ENCODE results near the gene CALM1.

CALM1 gene

DNA sequence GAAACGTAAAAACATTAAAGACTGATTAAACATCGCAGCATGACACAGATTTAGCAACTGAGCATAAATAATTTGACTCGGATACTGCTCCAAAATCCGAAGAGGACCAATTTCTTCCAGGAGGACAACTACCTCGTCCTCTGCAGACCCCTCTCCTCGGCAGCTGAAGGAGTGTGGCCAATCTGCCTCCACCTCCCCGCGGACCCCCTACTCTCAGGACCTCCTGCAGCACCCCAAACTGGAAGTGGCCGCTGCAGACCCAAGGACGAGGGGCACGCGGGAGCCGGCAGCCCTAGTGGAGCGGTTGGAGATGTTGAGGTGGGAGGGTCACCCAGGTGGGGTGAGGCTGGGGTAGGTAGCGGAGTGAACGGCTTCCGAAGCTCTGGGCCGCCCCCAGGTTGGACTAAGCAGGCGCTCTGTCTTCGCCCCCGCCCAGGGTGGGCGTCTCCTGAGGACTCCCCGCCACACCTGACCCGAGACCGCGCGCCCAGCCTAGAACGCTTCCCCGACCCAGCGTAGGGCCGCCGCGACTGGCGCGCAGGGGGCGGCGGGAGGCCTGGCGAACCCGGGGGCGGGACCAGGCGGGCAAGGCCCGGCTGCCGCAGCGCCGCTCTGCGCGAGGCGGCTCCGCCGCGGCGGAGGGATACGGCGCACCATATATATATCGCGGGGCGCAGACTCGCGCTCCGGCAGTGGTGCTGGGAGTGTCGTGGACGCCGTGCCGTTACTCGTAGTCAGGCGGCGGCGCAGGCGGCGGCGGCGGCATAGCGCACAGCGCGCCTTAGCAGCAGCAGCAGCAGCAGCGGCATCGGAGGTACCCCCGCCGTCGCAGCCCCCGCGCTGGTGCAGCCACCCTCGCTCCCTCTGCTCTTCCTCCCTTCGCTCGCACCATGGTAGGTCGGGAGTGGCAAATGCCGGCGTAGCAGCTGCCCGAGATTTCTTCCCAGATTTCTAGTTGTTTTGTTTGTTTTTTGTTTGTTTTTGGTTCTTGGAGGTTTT, at the start of gene CALM1:
Gene CALM1 (plus strand): TSS at position 689 of the 999 bp plus-strand sequence. CDS start 202 bp downstream, at position 891.
- DNase-seq (ENCODE audit: low read depth in 3 of 3, low spot score in 1 of 3): peak; percentile 94 to 97 (median 96)

DNA sequence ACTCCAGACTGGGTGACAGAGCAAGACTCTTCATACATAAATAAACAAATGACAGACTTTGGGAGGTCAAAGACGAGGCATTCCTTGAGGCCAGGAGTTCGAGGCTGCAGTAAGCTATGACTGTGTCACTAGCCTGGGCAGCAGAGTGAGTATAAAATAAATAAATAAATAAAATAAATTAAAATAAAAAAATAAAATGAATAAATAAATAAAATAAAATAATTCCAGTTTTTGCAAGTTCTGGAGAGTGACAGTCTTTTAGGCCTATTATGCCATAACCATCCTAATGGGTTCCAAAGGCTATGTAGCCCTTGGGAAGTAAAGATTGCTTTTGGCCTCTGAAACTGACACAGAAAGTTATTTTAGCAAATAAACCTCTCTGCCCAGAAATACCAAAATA, 48.6 kb upstream of the CALM1 start:
- DNase-seq (ENCODE audit: low read depth in 3 of 3, low spot score in 1 of 3): no peak

DNA sequence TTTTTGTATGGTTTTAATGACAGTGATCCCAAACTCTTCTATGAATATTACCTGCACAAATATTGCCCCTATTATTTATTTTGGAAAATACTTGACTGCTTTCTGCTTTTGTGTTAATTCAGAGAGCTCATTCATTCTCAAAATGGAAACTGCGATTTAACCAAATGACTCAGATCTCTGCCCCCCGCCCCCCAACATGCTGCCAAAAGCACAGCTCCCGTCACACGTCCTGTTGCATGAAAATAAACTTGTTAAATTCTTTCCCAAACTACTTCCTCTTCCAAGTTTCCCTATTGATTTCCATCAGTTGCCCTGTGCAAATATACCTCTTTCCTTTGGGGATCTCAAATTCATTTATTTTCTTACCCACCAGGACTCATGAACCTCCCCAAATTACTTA, 47.1 kb upstream of the CALM1 start:
- no peak for DNase-seq (ENCODE audit: low read depth in 3 of 3, low spot score in 1 of 3)

DNA sequence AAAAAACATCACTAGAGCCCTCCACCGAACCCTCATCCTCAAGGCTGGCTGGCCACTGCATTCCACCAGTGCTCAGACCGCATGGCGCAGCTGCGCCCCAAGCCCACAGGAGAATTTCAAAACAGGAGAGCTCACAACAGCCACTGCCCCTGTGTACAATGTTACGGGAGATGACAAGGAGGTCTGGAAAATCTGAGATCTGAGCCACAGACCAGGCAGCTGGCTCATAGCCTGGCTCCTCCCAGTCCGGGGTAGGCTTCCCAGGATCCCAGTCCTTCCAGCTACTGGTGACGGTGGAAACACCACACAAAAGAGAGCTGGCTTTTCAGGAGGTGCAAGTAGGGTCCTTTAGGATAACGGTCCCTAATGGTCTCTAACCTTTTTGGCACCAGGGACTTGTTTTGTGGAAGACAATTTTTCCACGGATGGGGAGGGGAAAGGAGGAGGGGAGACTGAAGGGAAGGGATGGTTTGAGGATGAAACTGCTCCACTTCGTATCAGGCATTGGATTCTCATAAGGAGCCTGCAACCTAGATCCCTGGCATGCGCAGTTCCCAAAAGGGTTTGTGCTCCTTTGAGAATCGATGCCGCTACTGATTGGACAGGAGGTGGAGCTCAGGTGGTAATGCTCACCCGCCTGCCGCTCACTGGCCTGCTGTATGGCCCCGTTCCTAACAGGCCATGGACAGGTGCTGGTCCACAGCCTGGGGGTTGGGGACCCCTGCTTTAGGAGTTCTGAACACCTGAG, 42.1 kb upstream of the CALM1 start:
- DNase-seq (ENCODE audit: low read depth in 3 of 3, low spot score in 1 of 3): no peak

DNA sequence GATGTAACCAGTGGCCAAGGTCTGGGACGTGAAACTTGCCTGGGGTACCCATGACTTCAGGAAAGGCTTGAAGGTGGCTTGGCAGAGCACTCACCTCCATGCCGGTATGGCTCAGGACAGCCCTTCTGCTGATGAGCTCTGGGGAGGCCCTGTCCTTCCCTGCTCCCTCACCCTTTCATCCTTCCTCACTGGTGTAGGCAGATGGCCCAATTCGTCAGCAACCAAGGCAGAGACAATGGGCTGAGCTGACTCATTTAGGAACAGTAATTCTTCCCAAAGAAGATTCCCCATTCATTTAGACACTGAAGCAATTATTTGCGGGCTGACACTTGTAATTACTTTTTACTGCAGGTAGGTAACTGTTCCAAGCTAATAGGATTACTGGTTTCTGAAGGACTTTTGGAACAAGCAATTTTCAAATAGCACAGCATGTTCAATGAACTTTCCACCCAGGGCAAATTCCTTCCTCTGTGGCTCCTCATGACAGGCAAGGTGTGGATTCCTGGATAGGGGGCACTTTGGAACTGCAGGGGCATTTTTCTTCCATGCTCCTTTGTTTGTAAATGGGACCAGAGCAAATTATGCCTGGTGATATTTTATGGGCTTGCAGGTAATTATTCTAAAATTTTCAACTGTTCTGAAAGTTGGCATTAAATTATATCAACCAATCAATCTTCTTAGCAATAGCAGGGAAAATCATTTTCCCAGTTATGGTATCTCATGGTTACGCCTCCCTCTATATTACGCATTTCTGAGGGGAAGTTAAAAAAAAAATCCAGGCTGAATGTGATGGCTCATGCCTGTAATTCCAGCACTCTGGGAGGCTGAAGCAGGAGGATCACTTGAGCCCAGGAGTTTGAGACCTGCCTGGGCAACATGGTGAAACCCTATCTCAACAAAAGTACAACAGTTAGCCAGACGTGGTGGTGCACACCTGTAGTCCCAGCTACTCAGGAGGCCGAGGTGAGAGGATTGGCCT, 41.0 kb upstream of the CALM1 start:
- no peak for DNase-seq (ENCODE audit: low read depth in 3 of 3, low spot score in 1 of 3)

DNA sequence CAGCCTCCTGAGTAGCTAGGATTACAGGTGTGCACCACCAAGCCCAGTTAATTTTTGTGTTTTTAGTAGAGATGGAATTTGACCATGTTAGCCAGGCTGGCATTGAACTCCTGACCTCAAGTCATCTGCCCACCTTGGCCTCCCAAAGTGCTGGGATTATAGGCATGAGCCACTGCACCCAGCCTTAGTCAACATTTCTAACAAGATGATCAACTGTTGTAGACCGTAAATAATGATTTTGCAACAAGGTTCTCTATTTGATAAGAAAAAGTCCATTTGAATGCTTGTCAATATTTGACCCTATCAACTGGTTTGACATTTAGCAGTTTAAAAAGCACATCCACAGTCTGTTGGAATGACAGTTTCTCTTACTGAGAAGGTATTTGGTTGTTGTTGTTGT, 39.9 kb upstream of the CALM1 start:
- DNase-seq (ENCODE audit: low read depth in 3 of 3, low spot score in 1 of 3): no peak

DNA sequence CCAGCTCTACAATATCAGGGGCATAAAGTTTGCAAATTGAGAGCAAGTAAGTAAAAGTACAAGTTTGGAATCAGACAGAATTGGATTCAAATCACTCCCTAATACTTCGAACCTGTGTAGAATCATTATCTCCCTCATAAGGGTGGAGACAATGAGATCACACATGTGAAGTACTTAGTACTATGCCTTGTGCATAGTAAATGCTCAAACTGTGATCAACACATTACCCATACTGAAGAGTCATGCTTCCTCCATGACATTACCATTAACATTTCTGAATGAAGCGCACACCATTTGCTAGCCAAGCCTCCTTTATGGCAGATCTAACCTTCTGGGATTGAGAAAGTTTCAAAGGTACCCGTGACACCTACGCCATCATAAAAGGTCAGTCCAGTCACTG, 38.5 kb upstream of the CALM1 start:
- no peak for DNase-seq (ENCODE audit: low read depth in 3 of 3, low spot score in 1 of 3)

DNA sequence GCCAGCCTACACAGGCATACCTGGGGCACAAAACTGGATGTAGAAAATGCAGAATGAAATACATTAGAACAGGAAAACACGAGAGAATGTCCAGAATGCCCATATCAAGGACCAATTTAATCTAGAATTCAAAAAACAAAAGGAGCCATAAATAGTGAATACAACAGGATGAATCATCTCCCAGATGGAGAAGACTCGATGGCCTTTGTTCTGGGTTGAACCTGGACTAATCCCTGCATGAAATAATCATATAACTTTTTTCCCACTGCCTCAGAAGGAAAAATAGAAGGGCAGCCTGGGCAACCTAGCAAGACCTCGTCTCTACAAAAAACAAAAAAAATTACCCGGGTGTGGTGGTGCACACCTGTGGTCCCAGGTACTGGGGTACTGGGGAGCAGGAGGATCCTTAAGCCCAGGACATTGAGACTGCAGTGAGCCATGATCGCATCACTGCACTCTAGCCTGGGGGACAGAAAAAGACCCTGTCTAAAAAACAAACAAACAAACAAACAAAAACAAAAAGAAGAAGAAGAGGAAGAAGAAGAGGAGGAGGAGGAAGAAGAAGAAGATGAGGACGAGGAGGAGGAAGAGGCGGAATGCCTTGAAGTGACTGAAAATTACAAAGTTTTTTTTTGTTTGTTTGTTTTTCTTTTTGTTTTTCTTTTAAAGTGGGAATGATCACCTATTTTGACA, 34.8 kb upstream of the CALM1 start:
- DNase-seq (ENCODE audit: low read depth in 3 of 3, low spot score in 1 of 3): no peak

DNA sequence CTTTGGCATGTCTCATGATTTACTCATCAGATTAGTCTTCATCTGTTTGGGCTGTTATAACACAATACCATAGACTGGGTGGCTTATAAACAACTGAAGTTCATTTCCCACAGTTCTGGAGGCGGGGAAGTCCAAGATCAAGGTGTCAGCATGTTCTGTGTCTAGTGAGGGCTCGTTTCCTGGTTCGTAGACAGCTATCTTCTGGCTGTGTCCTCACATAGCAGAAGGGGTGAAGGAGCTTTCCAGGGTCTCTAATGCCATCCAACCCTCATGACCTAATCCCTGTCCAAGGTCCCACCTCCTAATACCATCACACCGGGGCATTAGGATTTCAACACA, 34.3 kb upstream of the CALM1 start:
- DNase-seq (ENCODE audit: low read depth in 3 of 3, low spot score in 1 of 3): no peak

DNA sequence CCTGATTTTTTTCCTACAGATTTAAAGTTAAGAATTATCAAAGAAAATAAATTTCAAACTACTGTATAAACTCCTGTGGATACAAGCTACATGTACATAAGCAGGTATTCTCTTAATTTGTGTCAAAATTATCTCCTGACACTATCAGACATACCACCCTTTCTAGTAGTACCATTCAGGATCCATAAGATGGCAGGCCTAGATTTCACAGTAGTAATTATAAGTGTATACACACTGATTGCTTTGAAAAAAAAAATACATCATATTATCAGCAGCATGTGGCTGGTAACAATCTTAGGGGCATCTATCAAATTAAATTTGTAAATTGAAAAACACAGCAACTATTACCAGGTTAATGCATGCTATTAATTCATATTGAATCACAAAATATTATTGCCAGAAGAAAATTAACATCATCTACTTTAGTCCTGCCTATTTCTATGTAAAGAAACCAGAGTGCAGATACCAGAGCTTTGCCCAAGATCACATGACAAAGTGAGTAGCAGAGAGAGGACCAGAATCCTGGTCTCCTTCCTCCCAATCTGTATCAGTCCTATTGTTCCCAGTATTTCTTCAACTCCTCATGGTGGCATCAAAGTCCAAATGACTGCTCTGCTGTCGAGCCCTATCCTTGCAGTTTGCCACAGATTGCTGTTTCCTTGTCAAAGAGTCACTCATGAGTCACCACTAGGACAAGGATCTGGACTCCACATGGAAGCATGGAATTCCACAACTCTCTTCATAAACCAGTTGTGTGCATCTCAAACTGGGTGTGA, 27.7 kb upstream of the CALM1 start:
- no peak for DNase-seq (ENCODE audit: low read depth in 3 of 3, low spot score in 1 of 3)

DNA sequence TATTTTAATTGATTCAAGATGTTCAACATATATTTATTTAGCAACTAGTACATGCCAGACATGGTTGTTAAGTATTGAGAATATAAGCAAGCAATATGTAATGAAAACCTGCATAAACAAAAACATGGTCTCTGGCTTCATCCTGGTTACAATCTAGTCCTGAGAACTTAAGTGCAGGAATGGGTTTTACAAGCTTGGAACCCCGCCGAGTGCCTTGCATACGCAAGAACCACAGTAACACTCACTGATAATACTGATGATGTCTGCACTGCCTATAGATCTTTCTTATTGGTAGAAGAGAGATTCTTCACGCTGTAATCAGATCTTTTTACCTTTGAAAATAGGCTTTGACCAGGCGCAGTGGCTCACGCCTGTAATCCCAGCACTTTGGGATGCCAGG, 22.9 kb upstream of the CALM1 start:
- no peak for DNase-seq (ENCODE audit: low read depth in 3 of 3, low spot score in 1 of 3)

DNA sequence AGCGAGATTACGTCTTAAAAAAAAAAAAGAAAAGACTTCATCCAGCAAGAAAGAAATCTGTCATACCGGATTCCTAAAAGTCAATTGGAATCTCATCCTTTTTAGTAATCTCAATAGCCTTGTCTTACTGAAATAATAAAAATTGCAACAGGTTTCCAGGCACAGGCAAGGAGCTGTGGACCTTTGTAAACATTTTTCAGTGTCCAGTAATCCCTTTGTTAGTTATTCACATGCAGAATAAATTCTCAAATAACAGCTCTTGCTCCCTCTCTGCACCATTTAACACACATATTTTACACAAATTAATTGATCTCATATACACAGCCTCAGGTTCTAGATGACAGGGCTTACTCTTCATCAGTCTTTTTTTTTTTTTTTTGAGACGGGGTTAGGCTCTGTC, 22.0 kb upstream of the CALM1 start:
- no peak for DNase-seq (ENCODE audit: low read depth in 3 of 3, low spot score in 1 of 3)

DNA sequence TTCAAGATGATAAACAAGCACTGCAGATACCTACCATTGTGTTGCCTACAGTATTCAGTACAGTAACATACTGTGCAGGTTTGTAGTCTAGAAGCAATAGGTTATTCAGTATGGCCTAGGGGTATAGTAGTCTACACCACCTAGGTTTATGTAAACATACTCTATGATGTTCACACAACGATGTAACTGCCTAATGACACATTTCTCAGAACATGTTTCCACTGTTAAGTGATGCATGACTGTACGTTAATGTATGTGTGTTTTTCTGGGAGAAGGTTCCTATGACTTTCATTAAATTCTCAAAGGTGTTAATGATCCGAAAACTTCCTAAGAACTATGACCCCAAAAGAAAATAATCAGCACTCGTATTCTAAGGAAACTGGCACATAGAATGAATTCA, 20.9 kb upstream of the CALM1 start:
- DNase-seq (ENCODE audit: low read depth in 3 of 3, low spot score in 1 of 3): no peak

DNA sequence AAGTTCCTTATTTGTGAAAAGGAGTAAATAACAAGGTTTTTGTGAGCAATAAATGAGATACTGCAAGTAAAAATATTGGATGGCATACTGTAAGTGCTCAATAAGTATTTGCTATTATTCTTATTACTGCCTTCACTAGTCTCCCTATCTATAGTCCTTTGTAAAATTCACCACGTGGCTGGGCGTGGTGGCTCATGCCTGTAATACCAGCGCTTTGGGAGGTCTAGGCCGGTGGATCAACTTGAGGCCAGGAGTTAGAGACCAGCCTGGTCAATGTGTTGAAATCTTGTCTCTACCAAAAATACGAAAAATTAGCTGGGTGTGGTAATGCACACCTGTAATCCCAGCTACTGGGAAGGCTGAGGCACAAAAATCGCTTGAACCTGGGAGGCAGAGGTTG, 18.6 kb upstream of the CALM1 start:
- DNase-seq (ENCODE audit: low read depth in 3 of 3, low spot score in 1 of 3): no peak

DNA sequence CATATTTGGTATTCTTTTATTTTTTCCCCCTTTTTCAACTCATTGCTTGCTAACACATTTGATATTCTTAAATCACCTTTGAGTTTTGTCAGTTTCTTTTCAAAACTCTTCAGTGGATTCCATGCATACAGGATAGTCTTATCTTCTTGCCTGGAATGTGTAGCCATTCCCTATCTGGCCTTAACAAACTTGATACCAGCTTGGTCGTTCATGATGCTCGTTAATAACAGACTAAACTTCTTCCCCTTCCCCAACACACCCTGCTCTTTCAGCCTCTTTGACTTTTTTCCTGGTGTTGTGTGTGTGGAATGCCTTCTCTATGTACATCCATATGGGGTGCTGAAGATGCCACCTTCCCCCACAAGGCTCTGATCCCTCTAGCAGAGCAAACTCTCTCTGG, 17.7 kb upstream of the CALM1 start:
- DNase-seq (ENCODE audit: low read depth in 3 of 3, low spot score in 1 of 3): no peak

DNA sequence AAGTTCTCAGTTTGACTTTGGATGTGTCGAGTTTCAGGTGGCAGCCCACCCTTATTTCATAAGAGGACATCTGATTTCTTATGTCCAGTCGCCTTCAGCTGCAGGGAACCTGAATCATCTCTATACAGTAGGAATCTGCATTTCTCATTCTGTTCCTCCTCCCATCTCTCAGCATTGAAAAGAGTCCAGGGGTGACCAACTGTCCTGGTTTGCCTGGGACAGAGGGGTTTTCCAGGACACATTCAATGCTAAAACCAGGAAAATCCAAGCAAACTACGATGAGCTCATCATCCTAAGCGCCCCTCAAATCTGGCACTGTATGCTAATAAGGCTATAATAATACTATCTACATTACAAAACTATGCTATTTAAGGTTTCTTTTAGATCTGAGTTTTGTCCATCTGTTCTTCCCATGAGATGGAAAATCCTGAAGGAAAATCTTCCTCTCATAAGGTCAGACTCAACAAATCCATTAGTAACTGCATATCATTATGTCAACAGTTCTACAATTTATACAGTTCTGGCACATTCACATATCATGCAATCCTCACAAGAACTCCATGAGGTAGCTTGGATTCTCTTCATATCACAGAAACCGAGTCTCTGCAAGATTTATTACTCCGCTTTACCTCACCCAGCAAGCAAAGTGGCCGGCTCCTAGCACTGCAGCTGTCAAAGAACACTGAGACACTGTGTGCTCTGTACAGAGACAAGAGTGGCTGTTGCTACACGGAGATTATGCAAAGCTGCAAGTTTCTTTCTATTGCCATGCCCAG, 15.6 kb upstream of the CALM1 start:
- DNase-seq (ENCODE audit: low read depth in 3 of 3, low spot score in 1 of 3): no peak

DNA sequence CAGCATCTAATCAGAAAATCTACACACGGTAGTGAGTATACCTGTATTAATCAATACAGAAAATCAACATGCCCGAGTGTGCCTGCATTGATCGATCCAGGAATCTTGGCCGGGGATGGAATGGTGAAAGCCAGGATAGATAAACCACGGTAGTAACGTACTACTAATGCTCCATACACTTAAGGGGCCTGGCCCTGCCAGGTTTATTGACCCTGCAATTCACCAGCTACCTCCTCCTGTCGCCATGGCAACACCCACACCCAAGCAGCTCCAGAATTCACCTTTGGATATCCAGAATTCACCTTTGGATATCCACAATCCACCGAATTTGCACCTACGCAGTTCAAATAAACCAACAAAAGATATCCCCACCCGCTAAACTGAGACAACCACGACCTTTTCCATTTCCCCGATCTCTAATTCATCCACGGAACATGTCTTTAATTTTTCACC, 14.8 kb upstream of the CALM1 start:
- DNase-seq (ENCODE audit: low read depth in 3 of 3, low spot score in 1 of 3): no peak

DNA sequence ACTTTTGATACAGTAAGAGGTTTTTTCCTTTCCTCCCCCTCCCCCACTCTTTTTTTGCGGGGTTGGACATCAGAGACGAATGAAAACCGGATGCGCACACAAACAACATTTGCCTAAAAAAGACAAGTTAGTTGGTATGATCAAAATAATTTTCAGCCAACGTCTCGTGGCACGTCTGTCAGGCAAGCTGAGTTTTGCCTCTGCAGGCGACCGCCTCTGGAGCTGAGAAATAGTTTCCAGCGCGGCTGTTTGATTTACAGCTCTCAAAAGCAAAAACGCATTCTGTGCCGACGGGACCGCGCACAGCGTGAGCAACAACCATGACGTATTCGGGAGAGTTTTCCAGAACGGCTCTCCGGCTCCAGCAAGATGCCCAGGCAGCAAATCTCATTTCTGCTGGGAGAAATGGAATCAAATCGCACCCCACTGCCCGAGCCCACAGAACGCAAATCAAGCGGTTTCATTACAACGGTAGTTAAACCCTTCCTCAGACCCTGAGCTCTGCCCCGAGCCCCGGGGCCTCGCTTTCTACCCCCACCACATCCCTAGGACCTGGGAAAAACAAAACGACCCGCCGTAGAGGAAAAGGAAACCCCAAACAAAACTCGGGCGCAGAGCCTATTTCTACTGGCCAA, 14.2 kb upstream of the CALM1 start:
- peak; percentile 39 to 57 (median 47) for DNase-seq (ENCODE audit: low read depth in 3 of 3, low spot score in 1 of 3)

Data from stimulated activated CD4-positive, alpha-beta T cell treated with anti-CD3 and anti-CD28 coated beads, TNF-alpha, amount 100 ng/mL, for 1 hour (primary cell).